ENCODE data around the gene INSR. TPM values are rescaled to one million over a fixed set of nuclear protein-coding genes. Genes with fewer than 3 reads are reported as not detected.

The INSR gene
- total RNA-seq, 1 experiment from 2014 or later: 3.8 TPM

DNA sequence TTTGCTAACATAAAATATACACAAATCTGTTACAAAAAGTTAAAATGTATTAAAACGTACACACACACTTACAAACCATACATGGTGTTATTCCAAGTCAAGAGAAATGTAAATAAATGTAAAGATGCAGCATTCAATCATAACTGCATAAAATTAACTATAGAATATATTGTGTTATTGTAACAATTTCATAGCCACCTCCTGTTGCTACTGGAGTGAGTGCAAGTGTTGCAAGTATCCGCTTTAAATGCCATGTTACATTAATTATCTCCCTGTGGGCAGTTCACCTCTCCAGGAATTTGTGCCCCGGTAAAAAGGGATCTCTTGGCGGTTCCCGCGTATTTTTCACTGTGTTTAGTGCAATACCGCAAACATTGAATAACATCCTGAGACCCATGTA, 3.5 kb upstream of the INSR start:
- no peak for DNase-seq (ENCODE audit: extremely low read depth, low read depth)

DNA sequence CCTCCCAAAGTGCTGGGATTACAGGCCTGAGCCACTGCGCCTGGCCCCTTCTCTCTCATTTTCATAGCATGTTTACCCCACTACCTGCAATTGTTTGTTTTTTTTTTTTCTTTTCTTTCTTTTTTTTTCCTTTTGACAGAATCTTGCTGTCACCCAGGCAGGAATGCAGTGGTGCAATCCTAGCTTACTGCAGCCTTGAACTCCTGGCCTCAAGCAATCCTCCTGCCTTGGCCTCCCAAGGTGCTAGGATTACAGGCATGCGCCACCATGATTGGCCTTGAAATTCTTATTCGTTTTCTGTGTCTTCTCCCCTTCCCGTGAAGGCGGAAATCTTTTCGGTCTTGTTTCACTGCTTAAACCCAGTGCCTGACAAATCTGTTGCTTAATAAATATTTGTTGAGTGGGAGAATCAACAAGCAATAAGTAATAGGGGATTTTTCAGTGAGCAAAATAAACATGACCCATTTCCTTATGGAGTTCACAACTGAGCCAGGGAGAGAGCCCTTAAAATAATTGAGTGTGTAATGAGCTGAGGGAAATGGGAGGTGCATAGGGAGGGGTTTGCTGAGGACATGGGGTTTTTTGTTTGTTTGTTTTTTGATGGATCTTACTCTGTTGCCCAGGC, 1.8 kb upstream of the INSR start:
- no peak for DNase-seq (ENCODE audit: extremely low read depth, low read depth)

DNA sequence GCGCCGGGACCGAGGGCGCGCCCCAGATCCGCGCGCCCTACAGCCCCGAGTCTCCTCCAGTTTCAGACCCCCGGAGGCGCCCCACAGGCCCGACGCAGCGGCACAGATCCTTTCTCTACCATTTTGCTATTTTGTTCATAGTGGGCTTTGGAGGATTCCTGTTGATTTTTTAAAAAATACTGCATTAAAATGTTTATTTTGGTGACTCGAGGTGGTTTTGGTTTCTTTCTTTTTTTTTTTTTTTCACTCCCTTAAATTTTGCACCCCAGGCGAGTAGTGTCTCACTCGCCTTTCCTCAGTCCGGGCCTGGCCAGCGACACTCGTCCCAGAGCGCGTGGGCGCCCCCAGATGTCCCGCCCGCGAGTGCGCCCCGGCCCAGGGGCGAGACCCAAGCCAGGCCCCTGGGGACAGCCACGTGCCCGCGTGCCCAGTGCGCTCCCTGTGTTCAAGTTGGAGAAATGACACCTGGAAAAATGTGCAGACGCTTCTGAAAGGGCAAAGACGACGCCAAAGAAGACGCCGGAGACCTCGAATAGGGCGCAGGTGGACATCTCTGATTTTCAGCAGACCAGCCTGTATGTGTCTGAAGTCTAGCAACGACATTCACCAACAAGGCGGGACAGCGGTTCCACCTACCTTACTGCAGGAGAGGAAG, 471 bp upstream of the INSR start:
- DNase-seq (ENCODE audit: extremely low read depth, low read depth): peak; percentile 22

DNA sequence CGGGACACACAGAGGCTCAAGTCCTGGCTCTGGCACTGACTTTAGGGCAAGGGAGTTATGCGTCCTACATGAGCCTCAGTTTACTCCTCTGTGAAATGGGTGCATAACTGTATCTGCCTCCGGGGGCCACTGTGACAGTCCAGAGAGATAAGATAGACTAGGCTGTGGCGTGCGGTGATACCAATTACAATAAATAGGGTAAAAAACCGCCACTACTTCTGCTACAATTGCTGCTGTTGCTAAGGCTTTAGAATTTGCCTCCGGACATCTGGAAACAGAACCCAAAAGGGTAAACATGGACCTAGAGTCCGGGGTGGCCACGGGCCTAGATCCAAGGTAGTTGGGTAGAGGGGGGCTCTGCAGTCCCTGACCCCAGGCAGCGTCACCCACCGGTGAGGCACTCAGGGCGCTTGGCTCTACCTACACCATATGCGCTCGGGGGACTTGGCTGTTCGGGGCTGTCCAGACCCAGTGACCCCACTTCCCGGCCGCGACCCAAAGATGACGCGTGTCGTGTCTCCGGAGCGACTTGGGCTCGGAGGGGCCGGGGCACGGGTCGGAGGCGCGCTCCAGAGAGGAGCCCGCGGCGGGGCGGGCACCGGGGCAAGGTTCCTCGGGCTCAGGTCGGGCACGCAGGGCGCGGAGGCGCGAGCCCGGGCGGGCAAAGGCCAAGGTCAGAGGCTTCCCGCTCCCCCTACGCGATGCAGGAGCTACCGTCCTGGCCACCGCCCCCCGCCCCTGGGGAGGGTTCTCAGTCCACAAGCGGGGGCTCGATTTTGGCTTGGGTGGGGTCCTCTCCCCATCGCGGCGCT, 1.1 kb downstream of the INSR start:
- DNase-seq (ENCODE audit: extremely low read depth, low read depth): no peak

GRCh38 chr19:7292352-7292949, 1.8 kb downstream of the INSR start:
- no peak for DNase-seq (ENCODE audit: extremely low read depth, low read depth)

DNA sequence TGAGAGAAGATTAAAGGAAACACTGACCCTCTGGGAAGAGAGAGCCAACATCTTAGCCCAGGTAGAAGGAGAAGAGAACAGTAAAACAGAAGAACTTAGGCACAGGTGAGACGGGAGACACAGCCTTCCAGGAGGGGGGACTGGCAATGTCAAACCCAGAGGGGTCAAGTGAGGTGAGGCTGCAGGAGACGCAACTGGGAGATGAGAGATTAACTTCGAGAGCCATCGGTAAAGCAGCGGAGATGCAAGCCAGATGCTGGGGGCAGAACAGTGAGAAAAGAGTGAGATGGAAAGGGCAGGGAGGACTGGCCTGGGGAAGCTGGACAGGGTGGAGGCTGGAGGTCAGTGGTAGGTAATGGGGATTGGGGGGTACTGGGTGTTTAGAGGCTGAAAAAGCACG, 5.2 kb downstream of the INSR start:
- no peak for DNase-seq (ENCODE audit: extremely low read depth, low read depth)

GRCh38 chr19:7288131-7288530, 6.1 kb downstream of the INSR start:
- no peak for DNase-seq (ENCODE audit: extremely low read depth, low read depth)

DNA sequence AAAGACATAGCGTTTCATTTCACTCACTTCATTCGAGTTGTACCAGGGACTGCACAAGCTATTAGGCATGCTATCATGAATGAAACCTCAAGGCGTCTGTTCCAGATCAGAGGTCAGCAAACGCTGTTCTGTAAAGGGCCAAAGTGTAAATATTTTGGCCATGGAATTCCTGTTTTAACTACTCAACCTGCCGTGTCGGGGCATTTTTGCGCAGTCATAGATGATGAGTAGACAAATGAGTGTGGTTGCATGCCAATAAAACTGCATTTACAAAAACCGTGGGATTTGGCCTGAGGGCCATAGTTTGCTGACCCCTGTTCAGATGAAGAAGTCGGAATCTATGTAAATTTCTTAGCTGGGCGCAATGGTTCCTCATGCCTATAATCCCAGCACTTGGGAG, 6.5 kb downstream of the INSR start:
- no peak for DNase-seq (ENCODE audit: extremely low read depth, low read depth)

DNA sequence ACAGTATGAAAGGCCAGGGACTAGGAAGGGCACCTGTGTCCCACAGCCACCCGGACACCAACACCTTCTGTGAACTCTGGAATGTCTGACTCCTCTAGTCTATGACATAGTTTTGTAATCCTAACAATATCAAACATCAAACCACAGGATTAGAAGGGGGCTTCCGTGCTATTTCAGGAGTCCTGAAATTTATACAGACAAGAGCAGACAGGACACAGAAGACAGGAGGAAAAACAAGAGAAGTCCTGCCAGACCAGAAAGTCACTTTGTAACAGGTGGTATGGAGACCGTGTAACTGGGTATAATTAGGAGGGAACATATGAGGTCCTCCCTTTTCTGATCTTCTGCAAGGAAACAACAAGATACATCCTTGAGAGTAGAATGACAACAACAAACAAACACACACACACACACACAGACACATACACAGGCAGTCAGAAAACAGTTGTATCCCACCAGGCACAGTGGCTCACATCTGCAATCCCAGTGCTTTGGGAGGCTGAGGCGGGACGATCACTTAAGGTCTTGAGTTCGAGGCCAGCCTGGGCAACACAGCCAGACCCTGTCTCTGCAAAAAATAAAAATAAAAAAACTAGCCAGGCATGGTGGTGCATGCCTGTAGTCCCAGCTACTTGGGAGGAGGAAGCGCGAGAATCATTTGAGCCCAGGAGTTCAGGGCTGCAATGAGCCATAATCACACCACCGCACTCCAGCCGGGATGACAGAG, 13.1 kb downstream of the INSR start:
- no peak for DNase-seq (ENCODE audit: extremely low read depth, low read depth)

DNA sequence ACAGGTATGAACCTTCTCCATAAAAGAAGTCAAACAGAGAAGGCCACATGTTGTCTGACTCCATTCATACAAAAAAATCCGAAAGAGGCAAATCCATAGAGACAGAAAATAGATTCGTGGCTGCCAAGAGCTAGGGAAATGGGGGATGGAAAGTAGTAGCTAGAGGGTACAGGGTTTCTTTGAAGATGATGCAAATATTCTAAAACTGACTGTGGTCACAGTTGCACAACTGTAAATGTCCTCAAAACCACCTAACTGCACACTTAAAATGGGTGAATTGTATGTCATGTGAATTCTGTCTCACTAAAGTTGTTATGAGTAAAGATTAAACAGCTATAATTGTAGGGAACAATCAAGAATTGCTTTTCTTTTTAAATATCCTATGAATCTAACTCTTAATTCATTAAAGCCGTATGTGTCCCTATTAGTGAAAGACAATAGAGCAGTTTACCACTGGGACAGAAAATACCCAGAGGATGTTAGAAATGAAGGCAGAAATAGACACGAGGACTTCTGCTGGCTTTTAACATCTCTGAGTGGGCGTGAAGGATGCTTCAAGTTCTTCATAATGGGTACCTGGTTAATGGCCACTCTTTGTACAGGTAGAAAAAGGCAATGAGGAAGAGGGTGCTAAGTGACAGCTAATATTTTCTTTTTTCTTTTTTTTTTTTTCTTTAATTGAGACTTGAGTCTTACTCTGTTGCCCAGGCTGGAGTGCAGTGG, 21.2 kb downstream of the INSR start:
- DNase-seq (ENCODE audit: extremely low read depth, low read depth): no peak

GRCh38 chr19:7268705-7269098, 25.5 kb downstream of the INSR start:
- no peak for DNase-seq (ENCODE audit: extremely low read depth, low read depth)

DNA sequence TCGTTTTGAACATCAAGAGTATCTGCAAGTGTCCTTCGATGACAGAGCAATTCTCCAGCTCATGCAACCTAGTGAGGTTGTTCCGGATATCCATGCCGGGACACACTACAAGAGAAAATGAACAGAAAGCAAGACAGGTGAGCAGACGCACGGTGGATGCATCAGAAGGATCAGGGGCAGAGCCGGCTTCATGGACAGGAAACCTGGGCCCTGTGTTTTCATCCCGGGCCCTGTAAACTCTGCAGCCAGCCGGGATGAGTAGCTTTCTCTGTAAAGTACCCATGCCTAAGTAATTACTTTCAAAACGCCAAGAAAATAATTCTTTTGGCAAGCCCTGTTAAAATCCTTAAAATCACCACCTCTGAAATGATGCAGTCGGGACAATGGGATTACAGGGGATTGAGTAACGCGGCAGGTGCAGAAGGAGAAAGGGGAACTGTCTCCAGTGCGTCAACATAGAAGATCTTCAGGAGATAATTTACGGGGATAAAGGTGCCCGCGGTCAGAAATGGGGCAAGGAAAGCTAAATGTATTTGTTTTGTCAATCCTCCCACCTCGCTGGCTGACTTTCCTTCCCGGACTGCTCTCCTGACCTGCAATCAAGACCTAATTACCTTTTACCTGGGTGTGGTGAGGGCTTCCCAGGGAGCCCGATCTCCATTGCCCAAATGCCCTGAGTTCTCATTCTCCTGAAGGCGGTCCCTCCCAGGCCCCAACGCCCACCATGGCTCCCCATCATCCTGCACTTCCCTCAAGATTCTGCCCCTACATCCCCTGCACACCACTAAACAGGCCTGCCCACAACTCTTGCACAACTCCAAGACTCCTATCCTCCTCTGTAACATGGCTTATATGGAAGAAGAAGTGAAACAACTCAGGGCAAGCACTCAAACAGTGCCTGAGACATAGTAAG, 26.2 kb downstream of the INSR start:
- DNase-seq (ENCODE audit: extremely low read depth, low read depth): no peak

DNA sequence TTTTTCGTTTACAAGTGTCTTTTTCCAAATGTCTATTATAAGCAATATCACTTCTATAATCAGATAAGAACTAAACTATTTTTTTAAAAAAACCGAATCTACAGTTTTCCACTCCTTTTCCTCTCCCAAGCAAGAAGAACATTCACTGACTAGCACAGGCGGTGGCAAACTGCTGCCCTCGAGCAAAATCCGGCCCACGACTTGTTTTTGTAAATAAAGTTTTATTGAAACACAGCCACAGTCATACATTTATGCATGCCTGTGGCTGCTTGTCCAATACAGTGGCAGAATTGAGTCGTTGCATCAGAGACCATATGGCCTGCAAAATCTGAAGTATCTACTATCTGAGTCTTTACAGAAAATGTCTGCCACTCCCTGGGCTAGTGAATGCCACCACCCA, 27.4 kb downstream of the INSR start:
- no peak for DNase-seq (ENCODE audit: extremely low read depth, low read depth)

DNA sequence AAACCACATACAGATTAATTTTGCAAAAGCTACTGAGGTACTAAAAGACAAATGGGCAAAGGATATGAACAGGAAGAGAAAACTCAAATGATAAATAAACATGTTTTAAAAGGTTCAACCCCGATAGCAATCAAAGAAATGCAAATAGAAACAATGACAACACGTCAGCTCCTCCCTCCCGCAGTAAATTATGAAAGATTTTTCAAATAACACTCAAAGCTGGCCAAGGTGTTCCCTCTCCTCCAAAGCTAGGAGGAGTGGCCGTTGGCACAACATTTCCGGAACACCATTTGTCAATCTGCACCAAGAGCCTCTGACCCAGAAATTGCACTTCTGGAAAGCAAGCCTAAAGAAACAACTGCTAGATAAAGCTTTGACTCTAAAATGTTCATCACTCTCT, 28.3 kb downstream of the INSR start:
- no peak for DNase-seq (ENCODE audit: extremely low read depth, low read depth)

GRCh38 chr19:7264858-7265257, 29.4 kb downstream of the INSR start:
- no peak for DNase-seq (ENCODE audit: extremely low read depth, low read depth)

GRCh38 chr19:7263521-7263920, 30.7 kb downstream of the INSR start:
- no peak for DNase-seq (ENCODE audit: extremely low read depth, low read depth)

DNA sequence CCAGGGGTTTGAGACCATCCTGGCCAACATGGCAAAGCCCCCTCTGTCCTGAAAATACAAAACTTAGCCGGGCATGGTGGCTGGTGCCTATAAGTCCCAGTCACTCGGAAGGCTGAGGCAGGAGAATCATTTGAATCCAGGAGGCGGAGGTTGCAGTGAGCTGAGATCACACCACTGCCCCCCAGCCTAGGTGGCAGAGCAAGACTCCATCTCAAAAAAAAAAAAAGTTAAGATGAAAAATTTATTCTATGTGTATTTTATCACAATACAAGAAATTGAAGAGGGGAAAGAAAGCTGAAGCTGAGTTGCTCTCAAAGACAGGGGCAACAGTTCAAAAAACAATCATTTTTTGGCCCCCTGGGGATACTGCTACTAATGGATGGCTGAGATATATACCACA, 31.1 kb downstream of the INSR start:
- no peak for DNase-seq (ENCODE audit: extremely low read depth, low read depth)

DNA sequence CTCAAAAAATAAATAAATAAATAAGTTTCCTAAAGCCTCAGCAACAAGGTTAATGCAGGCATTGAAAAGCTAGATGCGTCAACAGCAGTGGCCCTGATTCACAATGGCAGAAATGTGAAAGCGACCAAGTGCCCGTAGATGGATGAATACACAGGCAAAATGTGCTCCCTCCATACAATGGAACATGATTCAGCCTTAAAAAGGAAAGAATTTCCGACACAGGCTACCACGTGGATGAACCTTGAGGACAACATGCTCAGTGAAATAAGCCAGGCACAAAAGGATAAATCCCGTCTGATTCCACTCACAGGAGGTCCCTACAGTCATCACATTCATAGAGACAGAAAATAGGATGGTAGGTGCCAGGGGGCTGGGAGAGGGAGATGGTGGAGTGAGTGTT, 31.7 kb downstream of the INSR start:
- no peak for DNase-seq (ENCODE audit: extremely low read depth, low read depth)

GRCh38 chr19:7260161-7260560, 34.1 kb downstream of the INSR start:
- DNase-seq (ENCODE audit: extremely low read depth, low read depth): no peak
